B cell (primary cell): Measurements from ENCODE around the gene NOL6. TPM values are rescaled to one million over a fixed set of nuclear protein-coding genes. Genes with fewer than 3 reads are reported as not detected.
A peak's percentile ranks its signal among the peaks of the same experiment; 100 is the strongest.

Experiments used
- ATAC-seq: fragments of 200-7000 bp; cut with Tn5 transposase; one replicate; pipeline ENCODE4 v1.10.0; 2021; ENCODE audit warnings: low read depth, mild to moderate bottlenecking, moderate number of reproducible peaks, moderate library complexity
- CTCF ChIA-PET: fragments of 350-600 bp; sonication (Branson Sonifier 250); formaldehyde crosslinking; loops from one replicate; lab custom pipeline; 2021; ENCODE audit warnings: antibody characterized with exemption, inconsistent platforms; lab: Charles Lee
- POLR2A ChIA-PET: fragments of 350-600 bp; sonication (Branson Sonifier 250); formaldehyde crosslinking; loops from one replicate; lab custom pipeline; 2021; ENCODE audit warnings: antibody characterized with exemption; lab: Charles Lee
- DNase-seq: peaks from one replicate; pipeline ENCODE4 v3.0.0; 2013
- H2AFZ ChIP-seq: 2 replicates; pipeline ENCODE4 v1.6.1; 2012; ENCODE audit warnings: mild to moderate bottlenecking, low read depth, low read length; ENCODE audit not compliant: insufficient read depth, poor library complexity, severe bottlenecking
- H3K27ac ChIP-seq, 2 donors: 1 replicate in 1 of 2; 2 replicates in 1 of 2; pipeline ENCODE4 v1.5.1; 2012 to 2013; ENCODE audit warnings: low read length in 2 of 2, mild to moderate bottlenecking in 2 of 2, moderate library complexity in 1 of 2
- H3K27me3 ChIP-seq, 4 experiments: fragments of 200-600 bp in 1 of 4; sonication (generic) in 1 of 4; replicated peaks in 1 of 4; 1 replicate in 2 of 4; 2 replicates in 2 of 4; pipeline versions ENCODE4 v1.6.1 to v1.7.0; 2013 to 2016; ENCODE audit warnings: low read length in 3 of 4, mild to moderate bottlenecking in 2 of 4, mixed read lengths in 1 of 4, moderate library complexity in 1 of 4; ENCODE audit not compliant: insufficient read depth in 4 of 4, control insufficient read depth in 3 of 4; ENCODE audit errors: control extremely low read depth in 1 of 4
- H3K36me3 ChIP-seq, 2 experiments: replicated peaks in 1 of 2; 1 replicate in 1 of 2; 2 replicates in 1 of 2; pipeline versions ENCODE4 v1.6.1 to v1.7.1; 2013; ENCODE audit warnings: low read length in 1 of 2; ENCODE audit not compliant: insufficient read depth in 2 of 2, control insufficient read depth in 1 of 2; ENCODE audit errors: control extremely low read depth in 1 of 2, extremely low read depth in 1 of 2
- H3K4me1 ChIP-seq, 2 donors: fragments of 200-600 bp in 1 of 2; sonication (generic) in 1 of 2; 1 replicate in 1 of 2; 2 replicates in 1 of 2; pipeline versions ENCODE4 v1.5.1 to v1.6.1; 2013 to 2017; ENCODE audit warnings: low read length in 2 of 2; ENCODE audit not compliant: control insufficient read depth in 2 of 2, insufficient read depth in 2 of 2
- H3K4me2 ChIP-seq: replicated peaks from 2 replicates; pipeline ENCODE3; 2012; ENCODE audit warnings: mild to moderate bottlenecking, low read depth, low read length; ENCODE audit not compliant: poor library complexity, severe bottlenecking
- H3K4me3 ChIP-seq, 5 experiments: fragments of 200-600 bp in 1 of 5; sonication (generic) in 1 of 5; 1 replicate in 3 of 5; 2 replicates in 2 of 5; pipeline versions ENCODE4 v1.5.1 to v1.7.0; 2011 to 2016; ENCODE audit warnings: low read length in 4 of 5, mild to moderate bottlenecking in 4 of 5, low read depth in 2 of 5, control low read depth in 1 of 5, moderate library complexity in 1 of 5; ENCODE audit not compliant: insufficient read depth in 1 of 5; ENCODE audit errors: control extremely low read depth in 1 of 5, extremely low read depth in 1 of 5
- H3K79me2 ChIP-seq: fragments of 200-600 bp; sonication (generic); one replicate; pipeline ENCODE4 v1.6.0; 2016; ENCODE audit warnings: low read length; ENCODE audit not compliant: control insufficient read depth, insufficient read depth
- H3K9ac ChIP-seq: fragments of 200-600 bp; sonication (generic); 2 replicates; pipeline ENCODE4 v1.6.1; 2017; ENCODE audit warnings: mild to moderate bottlenecking, low read length, moderate library complexity
- H3K9me3 ChIP-seq, 3 donors: one replicate each; pipeline versions ENCODE4 v1.6.1 to v1.7.1; 2013; ENCODE audit warnings: low read length in 2 of 3; ENCODE audit not compliant: control insufficient read depth in 2 of 3, insufficient read depth in 1 of 3; ENCODE audit errors: control extremely low read depth in 1 of 3
- H4K20me1 ChIP-seq: 2 replicates; pipeline ENCODE4 v1.6.0; 2012; ENCODE audit warnings: mild to moderate bottlenecking, low read length; ENCODE audit not compliant: insufficient read depth, control insufficient read depth, poor library complexity, severe bottlenecking
- H3K27ac Mint-ChIP-seq: one replicate; pipeline ENCODE4 v1.8.0; 2021; ENCODE audit warnings: mixed read lengths
- H3K27me3 Mint-ChIP-seq: one replicate; pipeline ENCODE4 v1.8.0; 2021; ENCODE audit warnings: mixed read lengths
- H3K4me1 Mint-ChIP-seq: one replicate; pipeline ENCODE4 v1.8.0; 2021; ENCODE audit warnings: mixed read lengths
- H3K4me3 Mint-ChIP-seq: one replicate; pipeline ENCODE4 v1.8.0; 2021; ENCODE audit warnings: mixed read lengths
- H3K9me3 Mint-ChIP-seq: one replicate; pipeline ENCODE4 v1.8.0; 2022; ENCODE audit warnings: mixed read lengths; ENCODE audit not compliant: insufficient read depth
- CTCF ChIP-seq: fragments of 200-600 bp; IDR thresholded peaks from one replicate; pipeline ENCODE4 v1.8.0; 2022; ENCODE audit warnings: antibody characterized with exemption, mild to moderate bottlenecking
- EZH2 ChIP-seq: IDR thresholded peaks from 2 replicates; pipeline ENCODE4 v1.6.1; 2012; ENCODE audit warnings: borderline replicate concordance, low read depth, mild to moderate bottlenecking, moderate library complexity, low read length; ENCODE audit not compliant: insufficient read depth, poor library complexity, severe bottlenecking
- WGBS: methylation state at CpG from one replicate; pipeline ENCODE4 v1.1.5; 2013; ENCODE audit warnings: missing lambda C conversion rate; ENCODE audit not compliant: insufficient coverage; 5-methylcytosine and 5-hydroxymethylcytosine counted together
- intact Hi-C: fragments of 100-400 bp; cut with micrococcal nuclease; formaldehyde crosslinking; loops from one replicate; pipeline ENCODE4 v1.10.0; 2022
- polyA plus RNA-seq: library from polyadenylated mRNA; depleted of rRNA; stranded (reverse); fragments of >200 nt; gene quantifications from 2 replicates; pipeline ENCODE4 v1.2.3, GENCODE V29; 2012
- total RNA-seq, 2 donors: library from RNA; stranded (reverse); fragments of 120-200 nt in 1 of 2; gene quantifications; 1 replicate in 1 of 2; 2 replicates in 1 of 2; pipeline versions ENCODE4 v1.2.3 to v1.2.4, GENCODE V29; 2013 to 2022

Gene NOL6
- total and polyA plus RNA-seq, 2 donors (not counting 1 experiment from before 2014, with no cell fraction given): 31.8 to 40.1 TPM

- Mint-ChIP-seq H3K27me3 (peaks cover under 1% of the 10 kb centered on the region), H3K27ac (no peak overlapping the region), H3K4me3 (no peak overlapping the region), H3K9me3 (no peaks in the 10 kb centered on the region), H3K4me1 (peaks cover 3% of the 10 kb centered on the region)
- Histone ChIP-seq H3K9me3 (no peaks in the 10 kb centered on the region), H3K36me3 (no peaks in the 10 kb centered on the region), H3K4me3 (no peak overlapping the region), H2AFZ (peak overlapping the region; percentile 33), H3K79me2 (no peaks in the 10 kb centered on the region), H3K4me2 (no peak overlapping the region), H3K27ac (no peak overlapping the region), H3K9ac (no peak overlapping the region), H3K27me3 (peaks cover 0 to 5% (median 1%) of the 10 kb centered on the region in 4 experiments), H3K4me1 (peaks cover 4 to 16% of the 10 kb centered on the region in 2 donors), H4K20me1 (no peaks in the 10 kb centered on the region)
- 36% methylated on average over 7 of the region's 7 CpGs for WGBS
- DNase-seq (no peak), ATAC-seq (peak; percentile 24)
- POLR2A ChIA-PET: no interaction called here
- CTCF ChIA-PET: interaction anchor here (0.5 to 3.1 kb wide), 4 partner anchors 10 to 169 kb away, joined by 3 to 15 read pairs (median 4); no protein-coding TSS in a partner anchor
- TF ChIP-seq EZH2: no peak
- TF ChIP-seq CTCF: no peak
- intact Hi-C loops: no loop called here
Measured at GRCh38 chr9:33452828-33453271, 20.9 kb downstream of the NOL6 start.

GRCh38 chr9:33450621-33451146, 23.0 kb downstream of the NOL6 start:
- Mint-ChIP-seq H3K4me3 (no peak overlapping the region), H3K9me3 (no peaks in the 10 kb centered on the region), H3K27ac (no peak overlapping the region), H3K27me3 (peaks cover 3% of the 10 kb centered on the region), H3K4me1 (peaks cover 21% of the 10 kb centered on the region)
- ATAC-seq (no peak), DNase-seq (no peak)
- H3K9ac ChIP-seq: no peak overlapping the region
- peaks cover 22 to 34% of the 10 kb centered on the region in 2 donors for H3K4me1 ChIP-seq
- intact Hi-C loops: no loop called here
- no peak overlapping the region for H3K4me2 ChIP-seq
- H3K36me3 ChIP-seq: no peaks in the 10 kb centered on the region
- no peaks in the 10 kb centered on the region for H4K20me1 ChIP-seq
- H3K9me3 ChIP-seq: no peaks in the 10 kb centered on the region
- TF ChIP-seq EZH2: no peak
- TF ChIP-seq CTCF: no peak
- no peak overlapping the region for H2AFZ ChIP-seq
- H3K79me2 ChIP-seq: no peaks in the 10 kb centered on the region
- H3K27ac ChIP-seq: no peak overlapping the region
- POLR2A ChIA-PET: no interaction called here
- H3K27me3 ChIP-seq: peaks cover 0 to 9% (median 1%) of the 10 kb centered on the region in 4 experiments
- CTCF ChIA-PET: no interaction called here
- 93% methylated on average over 4 of the region's 4 CpGs for WGBS
- H3K4me3 ChIP-seq: no peak overlapping the region
